Loucy (cell line): ENCODE data around the gene ENTHD1.
"Not testable (repeated sequence)": the region's sequence is repeated elsewhere in the genome, so short reads cannot be mapped to it uniquely, and the experiment has no call there.

Source experiments
- H2AFZ ChIP-seq: fragments of 200-600 bp; sonication (generic); 2 replicates; pipeline ENCODE4 v1.6.0; 2016; ENCODE audit warnings: antibody characterized with exemption, mild to moderate bottlenecking, low read length, moderate library complexity
- H3F3A ChIP-seq: fragments of 200-600 bp; 2 replicates; pipeline ENCODE4 v1.6.0; 2016; ENCODE audit warnings: antibody characterized with exemption, low read depth, mild to moderate bottlenecking
- H3K27me3 ChIP-seq: fragments of 200-600 bp; sonication (generic); 2 replicates; pipeline ENCODE4 v1.6.1; 2014; ENCODE audit warnings: low read length, mild to moderate bottlenecking; ENCODE audit not compliant: insufficient read depth, poor library complexity, severe bottlenecking
- H3K36me3 ChIP-seq: fragments of 200-600 bp; sonication (generic); 2 replicates; pipeline ENCODE4 v1.6.1; 2016; ENCODE audit warnings: low read length; ENCODE audit not compliant: insufficient read depth
- H3K4me1 ChIP-seq: fragments of 200-600 bp; sonication (generic); 2 replicates; pipeline ENCODE4 v1.5.1; 2014; ENCODE audit warnings: low read length, mild to moderate bottlenecking; ENCODE audit not compliant: insufficient read depth, poor library complexity, severe bottlenecking
- H3K4me2 ChIP-seq: fragments of 200-600 bp; sonication (generic); 2 replicates; pipeline ENCODE4 v1.6.0; 2014; ENCODE audit warnings: antibody characterized with exemption, low read length, low read depth, mild to moderate bottlenecking; ENCODE audit not compliant: poor library complexity, severe bottlenecking
- H3K4me3 ChIP-seq: fragments of 200-600 bp; sonication (generic); 2 replicates; pipeline ENCODE4 v1.5.1; 2014; ENCODE audit warnings: low read length, mild to moderate bottlenecking, mixed read lengths; ENCODE audit not compliant: poor library complexity, severe bottlenecking
- H3K79me2 ChIP-seq: fragments of 200-600 bp; sonication (generic); 2 replicates; pipeline ENCODE4 v1.6.1; 2014; ENCODE audit warnings: low read length; ENCODE audit not compliant: insufficient read depth
- H3K9ac ChIP-seq: fragments of 200-600 bp; sonication (generic); 2 replicates; pipeline ENCODE4 v1.6.0; 2014; ENCODE audit warnings: mild to moderate bottlenecking, low read depth, low read length, moderate library complexity; ENCODE audit not compliant: poor library complexity, severe bottlenecking
- H3K9me2 ChIP-seq: fragments of 200-600 bp; sonication (generic); replicated peaks from 2 replicates; pipeline ENCODE4 v1.6.1; 2016; ENCODE audit warnings: low read depth, low read length, mixed read lengths
- H3K9me3 ChIP-seq: fragments of 200-600 bp; sonication (generic); 2 replicates; pipeline ENCODE4 v1.6.1; 2014; ENCODE audit warnings: mild to moderate bottlenecking, antibody characterized with exemption, low read length, low read depth; ENCODE audit not compliant: insufficient read depth
- H4K20me1 ChIP-seq: fragments of 200-600 bp; sonication (generic); 2 replicates; pipeline ENCODE4 v1.6.0; 2014; ENCODE audit warnings: antibody characterized with exemption, low read length, mild to moderate bottlenecking; ENCODE audit not compliant: insufficient read depth, poor library complexity, severe bottlenecking
- CTCF ChIP-seq: fragments of 200-600 bp; sonication (generic); conservative IDR thresholded peaks from 2 replicates; pipeline ENCODE4 v1.5.1; 2014; ENCODE audit warnings: mild to moderate bottlenecking, antibody characterized with exemption, low read length
- EZH2phosphoT487 ChIP-seq: fragments of 200-600 bp; IDR thresholded peaks from 2 replicates; pipeline ENCODE4 v1.6.1; 2018; ENCODE audit warnings: antibody characterized with exemption, mild to moderate bottlenecking, moderate library complexity, borderline replicate concordance

Gene ENTHD1

GRCh38 chr22:39852799-39853198, 40.8 kb downstream of the ENTHD1 start:
- no peaks in the 10 kb centered on the region for H3K36me3 ChIP-seq
- no peaks in the 10 kb centered on the region for H3K79me2 ChIP-seq
- no peaks in the 10 kb centered on the region for H3K9me2 ChIP-seq
- no peak overlapping the region for H3K4me3 ChIP-seq
- no peaks in the 10 kb centered on the region for H3F3A ChIP-seq
- H3K4me2 ChIP-seq, result no peak overlapping the region
- no peak for TF ChIP-seq EZH2phosphoT487
- TF ChIP-seq CTCF, result no peak
- no peak overlapping the region for H3K9ac ChIP-seq
- H4K20me1 ChIP-seq, result no peaks in the 10 kb centered on the region
- H3K4me1 ChIP-seq, result no peaks in the 10 kb centered on the region
- no peak overlapping the region for H2AFZ ChIP-seq
- no peaks in the 10 kb centered on the region for H3K9me3 ChIP-seq
- no peaks in the 10 kb centered on the region for H3K27me3 ChIP-seq

GRCh38 chr22:39851606-39852315, 41.8 kb downstream of the ENTHD1 start:
- H3K9me3 ChIP-seq, result no peaks in the 10 kb centered on the region
- H3K4me1 ChIP-seq, result no peaks in the 10 kb centered on the region
- no peak for TF ChIP-seq CTCF
- no peak for TF ChIP-seq EZH2phosphoT487
- no peak overlapping the region for H3K4me2 ChIP-seq
- no peak overlapping the region for H3K9ac ChIP-seq
- no peaks in the 10 kb centered on the region for H3F3A ChIP-seq
- no peak overlapping the region for H3K4me3 ChIP-seq
- no peaks in the 10 kb centered on the region for H4K20me1 ChIP-seq
- no peaks in the 10 kb centered on the region for H3K79me2 ChIP-seq
- H2AFZ ChIP-seq, result no peak overlapping the region
- H3K36me3 ChIP-seq, result no peaks in the 10 kb centered on the region
- H3K9me2 ChIP-seq, result no peaks in the 10 kb centered on the region
- H3K27me3 ChIP-seq, result no peaks in the 10 kb centered on the region

- TF ChIP-seq CTCF (no peak), EZH2phosphoT487 (no peak)
- no peak overlapping the region for H2AFZ ChIP-seq
- H3K79me2 ChIP-seq, result no peaks in the 10 kb centered on the region
- no peak overlapping the region for H3K4me3 ChIP-seq
- no peaks in the 10 kb centered on the region; the same call in 1 of the 2 replicates for H3K9me3 ChIP-seq
- H3F3A ChIP-seq, result no peaks in the 10 kb centered on the region
- no peaks in the 10 kb centered on the region for H3K9me2 ChIP-seq
- H3K36me3 ChIP-seq, result no peaks in the 10 kb centered on the region
- H3K4me2 ChIP-seq, result no peak overlapping the region
- H3K4me1 ChIP-seq, result no peaks in the 10 kb centered on the region
- H3K9ac ChIP-seq, result no peak overlapping the region
- H3K27me3 ChIP-seq, result no peaks in the 10 kb centered on the region
- no peaks in the 10 kb centered on the region for H4K20me1 ChIP-seq
Measured at GRCh38 chr22:39847477-39847876, 46.1 kb downstream of the ENTHD1 start.

- not testable (repeated sequence) for H3K27me3 ChIP-seq, H3K79me2 ChIP-seq, H3K4me3 ChIP-seq, H3K4me1 ChIP-seq, H4K20me1 ChIP-seq, H3K9me3 ChIP-seq, H3K4me2 ChIP-seq, H3K36me3 ChIP-seq, H2AFZ ChIP-seq, H3K9me2 ChIP-seq, H3K9ac ChIP-seq, H3F3A ChIP-seq
Measured at GRCh38 chr22:39846539-39846938, 47.0 kb downstream of the ENTHD1 start.
